ENCODE data around the gene OGDH.

DNA sequence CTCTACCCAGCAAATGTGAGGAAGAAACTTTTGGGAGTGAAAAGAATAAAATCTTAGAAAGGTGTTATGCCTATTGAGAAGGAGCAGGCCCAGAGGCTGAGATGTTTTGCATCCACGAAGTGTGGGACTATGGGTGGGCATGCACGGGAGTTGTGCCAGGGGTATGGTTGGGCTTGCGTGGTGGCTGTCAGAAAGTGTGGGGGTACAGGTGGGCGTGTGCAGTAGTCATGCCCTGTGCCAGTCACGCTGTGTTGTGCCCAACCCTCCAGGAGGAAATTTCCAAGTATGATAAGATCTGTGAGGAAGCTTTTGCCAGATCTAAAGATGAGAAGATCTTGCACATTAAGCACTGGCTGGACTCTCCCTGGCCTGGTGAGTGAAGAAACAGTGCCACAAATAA is 89.3 kb downstream of the OGDH start:
- TF ChIP-seq POLR2A (IDR thresholded peaks at IDR 0.05) = no peak
- TF ChIP-seq, protein P1, sequence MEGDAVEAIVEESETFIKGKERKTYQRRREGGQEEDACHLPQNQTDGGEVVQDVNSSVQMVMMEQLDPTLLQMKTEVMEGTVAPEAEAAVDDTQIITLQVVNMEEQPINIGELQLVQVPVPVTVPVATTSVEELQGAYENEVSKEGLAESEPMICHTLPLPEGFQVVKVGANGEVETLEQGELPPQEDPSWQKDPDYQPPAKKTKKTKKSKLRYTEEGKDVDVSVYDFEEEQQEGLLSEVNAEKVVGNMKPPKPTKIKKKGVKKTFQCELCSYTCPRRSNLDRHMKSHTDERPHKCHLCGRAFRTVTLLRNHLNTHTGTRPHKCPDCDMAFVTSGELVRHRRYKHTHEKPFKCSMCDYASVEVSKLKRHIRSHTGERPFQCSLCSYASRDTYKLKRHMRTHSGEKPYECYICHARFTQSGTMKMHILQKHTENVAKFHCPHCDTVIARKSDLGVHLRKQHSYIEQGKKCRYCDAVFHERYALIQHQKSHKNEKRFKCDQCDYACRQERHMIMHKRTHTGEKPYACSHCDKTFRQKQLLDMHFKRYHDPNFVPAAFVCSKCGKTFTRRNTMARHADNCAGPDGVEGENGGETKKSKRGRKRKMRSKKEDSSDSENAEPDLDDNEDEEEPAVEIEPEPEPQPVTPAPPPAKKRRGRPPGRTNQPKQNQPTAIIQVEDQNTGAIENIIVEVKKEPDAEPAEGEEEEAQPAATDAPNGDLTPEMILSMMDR (IDR thresholded peaks at IDR 0.05) = no peak

Measured in testis (tissue), 2 donors.